Erythroblast (primary cell): ENCODE data around the gene ZSCAN20.

Experiments
- GATA1 ChIP-seq: IDR thresholded peaks from 2 replicates; pipeline ENCODE4 v1.6.1; 2011; ENCODE audit warnings: low read depth, mild to moderate bottlenecking, control low read depth, low read length, moderate library complexity
- POLR2A ChIP-seq: IDR thresholded peaks from 2 replicates; pipeline ENCODE4 v1.6.1; 2011; ENCODE audit warnings: mild to moderate bottlenecking, low read length

DNA sequence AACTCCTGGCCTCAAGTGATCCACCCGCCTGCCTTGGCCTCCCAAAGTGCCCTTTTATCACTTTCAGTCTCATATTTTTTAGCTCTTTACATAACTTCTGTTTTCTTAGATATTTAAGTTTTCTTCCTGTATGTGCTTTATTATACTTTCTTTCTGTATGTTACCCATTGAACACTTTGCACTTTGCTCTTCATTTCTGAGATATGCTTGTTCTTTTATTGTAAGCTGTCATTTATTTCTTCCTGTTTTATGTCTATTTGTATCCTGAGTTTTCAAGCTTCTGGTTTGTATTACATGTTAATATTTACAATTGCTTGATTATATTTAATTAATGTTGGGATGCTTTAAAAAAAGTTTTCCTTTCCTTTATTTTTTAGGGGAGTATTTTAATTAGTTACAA is 35.7 kb downstream of the ZSCAN20 start:
- TF ChIP-seq POLR2A: no peak
- no peak for TF ChIP-seq GATA1
